ENCODE data around the gene CHST9. TPM values are rescaled to one million over a fixed set of nuclear protein-coding genes. Genes with fewer than 3 reads are reported as not detected.

Gene CHST9
- total and polyA plus RNA-seq, 4 donors: 0.42 to 6.4 (median 1.4) TPM

DNA sequence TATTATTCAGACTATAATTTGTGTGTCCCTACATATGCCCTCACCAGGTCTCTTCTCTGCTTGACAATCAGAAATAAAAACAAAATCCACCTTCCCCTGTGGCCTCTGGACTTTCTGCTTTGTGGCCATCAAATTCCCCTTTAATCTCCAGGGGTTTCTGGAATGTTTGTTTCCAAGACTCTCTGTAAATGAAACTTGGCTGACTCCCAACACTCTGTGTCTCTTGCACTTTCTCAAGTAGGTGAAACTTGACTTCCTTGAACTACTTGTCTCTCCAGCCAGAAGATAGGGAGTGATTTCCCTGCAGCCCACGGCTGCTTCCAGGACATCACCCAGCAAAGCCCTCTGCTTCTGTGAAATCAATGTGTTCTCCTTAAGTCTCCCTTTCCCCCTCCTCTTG lies 265.5 kb downstream of the CHST9 start (continued):
- TF ChIP-seq, protein P1, sequence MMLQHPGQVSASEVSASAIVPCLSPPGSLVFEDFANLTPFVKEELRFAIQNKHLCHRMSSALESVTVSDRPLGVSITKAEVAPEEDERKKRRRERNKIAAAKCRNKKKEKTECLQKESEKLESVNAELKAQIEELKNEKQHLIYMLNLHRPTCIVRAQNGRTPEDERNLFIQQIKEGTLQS (IDR thresholded peaks at IDR 0.05): no peak
- TF ChIP-seq SP1 (IDR thresholded peaks at IDR 0.05): no peak
- TF ChIP-seq TAF1 (conservative IDR thresholded peaks at IDR 0.05): no peak
- TF ChIP-seq, protein P2, sequence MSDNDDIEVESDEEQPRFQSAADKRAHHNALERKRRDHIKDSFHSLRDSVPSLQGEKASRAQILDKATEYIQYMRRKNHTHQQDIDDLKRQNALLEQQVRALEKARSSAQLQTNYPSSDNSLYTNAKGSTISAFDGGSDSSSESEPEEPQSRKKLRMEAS (IDR thresholded peaks at IDR 0.05): no peak

DNA sequence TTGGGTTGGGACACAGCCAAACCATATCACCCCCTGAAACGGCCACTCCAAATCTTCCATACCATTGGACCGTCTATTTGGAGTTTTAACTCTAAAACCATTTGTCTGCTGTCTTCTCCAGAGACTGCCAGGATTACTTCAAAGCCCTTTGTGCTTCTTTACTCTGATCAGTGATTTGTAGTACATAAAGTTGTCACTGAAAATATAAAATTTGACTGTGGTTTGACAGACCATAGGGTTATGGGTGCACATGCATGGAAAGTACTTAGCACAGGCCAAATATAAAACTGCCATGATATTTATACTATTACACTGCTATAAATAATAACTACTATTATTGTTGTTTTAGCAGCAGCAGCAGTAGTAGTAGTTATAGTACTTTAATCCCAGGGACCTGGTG lies 265.9 kb downstream of the CHST9 start:
- Histone ChIP-seq H3K9me3 (ENCODE audit: control insufficient read depth in 4 of 4, low read length in 3 of 4) (no peaks in the 10 kb centered on the region), H3K9ac (ENCODE audit: low read depth in 1 of 2, low read length in 2 of 2) (no peak overlapping the region), H3K36me3 (ENCODE audit: control insufficient read depth in 4 of 4, insufficient read depth in 3 of 4, low read depth in 1 of 4, low read length in 3 of 4) (no peaks in the 10 kb centered on the region), H3K27me3 (ENCODE audit: control insufficient read depth in 4 of 4, insufficient read depth in 4 of 4, low read length in 3 of 4) (no peaks in the 10 kb centered on the region), H3K4me3 (ENCODE audit: low read depth in 1 of 3, low read length in 3 of 3) (no peak overlapping the region), H3K27ac (ENCODE audit: low read depth in 1 of 2, low read length in 2 of 2) (no peak overlapping the region), H3K4me1 (ENCODE audit: control insufficient read depth in 4 of 4, insufficient read depth in 4 of 4, low read length in 3 of 4) (peaks cover 4 to 14% (median 12%) of the 10 kb centered on the region in 4 donors)
- TF ChIP-seq, protein P1 (IDR thresholded peaks at IDR 0.05): no peak
- TF ChIP-seq RXRA (IDR thresholded peaks at IDR 0.05) (no peak), RAD21 (IDR thresholded peaks at IDR 0.05) (no peak), FOXA1 (IDR thresholded peaks at IDR 0.05) (no peak), YY1 (IDR thresholded peaks at IDR 0.05) (no peak), JUND (IDR thresholded peaks at IDR 0.05) (no peak), EGR1 (IDR thresholded peaks at IDR 0.05; ENCODE audit: low read depth in 2 of 2) (no peak), FOXA2 (IDR thresholded peaks at IDR 0.05) (no peak), SP1 (IDR thresholded peaks at IDR 0.05) (no peak)
- TF ChIP-seq, protein P3, sequence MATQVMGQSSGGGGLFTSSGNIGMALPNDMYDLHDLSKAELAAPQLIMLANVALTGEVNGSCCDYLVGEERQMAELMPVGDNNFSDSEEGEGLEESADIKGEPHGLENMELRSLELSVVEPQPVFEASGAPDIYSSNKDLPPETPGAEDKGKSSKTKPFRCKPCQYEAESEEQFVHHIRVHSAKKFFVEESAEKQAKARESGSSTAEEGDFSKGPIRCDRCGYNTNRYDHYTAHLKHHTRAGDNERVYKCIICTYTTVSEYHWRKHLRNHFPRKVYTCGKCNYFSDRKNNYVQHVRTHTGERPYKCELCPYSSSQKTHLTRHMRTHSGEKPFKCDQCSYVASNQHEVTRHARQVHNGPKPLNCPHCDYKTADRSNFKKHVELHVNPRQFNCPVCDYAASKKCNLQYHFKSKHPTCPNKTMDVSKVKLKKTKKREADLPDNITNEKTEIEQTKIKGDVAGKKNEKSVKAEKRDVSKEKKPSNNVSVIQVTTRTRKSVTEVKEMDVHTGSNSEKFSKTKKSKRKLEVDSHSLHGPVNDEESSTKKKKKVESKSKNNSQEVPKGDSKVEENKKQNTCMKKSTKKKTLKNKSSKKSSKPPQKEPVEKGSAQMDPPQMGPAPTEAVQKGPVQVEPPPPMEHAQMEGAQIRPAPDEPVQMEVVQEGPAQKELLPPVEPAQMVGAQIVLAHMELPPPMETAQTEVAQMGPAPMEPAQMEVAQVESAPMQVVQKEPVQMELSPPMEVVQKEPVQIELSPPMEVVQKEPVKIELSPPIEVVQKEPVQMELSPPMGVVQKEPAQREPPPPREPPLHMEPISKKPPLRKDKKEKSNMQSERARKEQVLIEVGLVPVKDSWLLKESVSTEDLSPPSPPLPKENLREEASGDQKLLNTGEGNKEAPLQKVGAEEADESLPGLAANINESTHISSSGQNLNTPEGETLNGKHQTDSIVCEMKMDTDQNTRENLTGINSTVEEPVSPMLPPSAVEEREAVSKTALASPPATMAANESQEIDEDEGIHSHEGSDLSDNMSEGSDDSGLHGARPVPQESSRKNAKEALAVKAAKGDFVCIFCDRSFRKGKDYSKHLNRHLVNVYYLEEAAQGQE (IDR thresholded peaks at IDR 0.05): no peak
- WGBS: 80% methylated on average over 2 of the region's 2 CpGs
- DNase-seq (ENCODE audit: low spot score): no peak

DNA sequence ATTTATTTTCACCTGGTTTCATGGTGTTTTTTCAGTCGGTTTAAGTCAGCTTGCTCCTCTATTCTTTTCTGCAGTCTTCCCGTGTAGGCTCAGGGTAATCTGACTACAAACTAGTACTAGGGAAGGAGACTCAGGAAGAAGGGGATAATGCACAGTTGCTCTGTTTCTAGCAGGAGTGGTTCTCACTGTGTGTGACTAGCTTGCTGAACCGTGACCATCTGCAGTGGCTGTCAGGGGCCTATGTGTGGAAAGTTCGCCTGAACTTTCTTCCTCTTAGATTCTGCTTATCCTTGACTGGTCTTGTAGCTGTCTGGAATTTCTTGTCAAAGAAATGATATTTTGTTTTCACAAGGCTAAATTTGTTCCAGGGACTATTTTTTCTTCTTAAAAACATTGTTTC lies 273.3 kb downstream of the CHST9 start:
- no peak for DNase-seq (ENCODE audit: low spot score)
- Histone ChIP-seq H3K27me3 (ENCODE audit: control insufficient read depth in 4 of 4, insufficient read depth in 4 of 4, low read length in 3 of 4) (no peaks in the 10 kb centered on the region), H3K4me1 (ENCODE audit: control insufficient read depth in 4 of 4, insufficient read depth in 4 of 4, low read length in 3 of 4) (no peaks in the 10 kb centered on the region), H3K36me3 (ENCODE audit: control insufficient read depth in 4 of 4, insufficient read depth in 3 of 4, low read depth in 1 of 4, low read length in 3 of 4) (no peaks in the 10 kb centered on the region), H3K4me3 (ENCODE audit: low read depth in 1 of 3, low read length in 3 of 3) (no peak overlapping the region), H3K9me3 (ENCODE audit: control insufficient read depth in 4 of 4, low read length in 3 of 4) (no peaks in the 10 kb centered on the region), H3K27ac (ENCODE audit: low read depth in 1 of 2, low read length in 2 of 2) (no peak overlapping the region), H3K9ac (ENCODE audit: low read depth in 1 of 2, low read length in 2 of 2) (no peak overlapping the region)
- 78% methylated on average over 4 of the region's 4 CpGs for WGBS
- TF ChIP-seq, protein P2 (IDR thresholded peaks at IDR 0.05): no peak
- no peak for TF ChIP-seq GABPA (IDR thresholded peaks at IDR 0.05 in 1 of 2, conservative IDR thresholded peaks at IDR 0.05 in 1 of 2)
- no peak for TF ChIP-seq HNF4A (conservative IDR thresholded peaks at IDR 0.05)
- TF ChIP-seq, protein P3 (IDR thresholded peaks at IDR 0.05): no peak
- TF ChIP-seq TAF1 (conservative IDR thresholded peaks at IDR 0.05): no peak
- TF ChIP-seq YY1 (IDR thresholded peaks at IDR 0.05): no peak
- TF ChIP-seq FOXA1 (IDR thresholded peaks at IDR 0.05): no peak
- no peak for TF ChIP-seq NR2F2 (IDR thresholded peaks at IDR 0.05)
- no peak for TF ChIP-seq RAD21 (IDR thresholded peaks at IDR 0.05)
- TF ChIP-seq RXRA (IDR thresholded peaks at IDR 0.05): no peak
- TF ChIP-seq EGR1 (IDR thresholded peaks at IDR 0.05; ENCODE audit: low read depth in 2 of 2): no peak
- no peak for TF ChIP-seq HNF4G (IDR thresholded peaks at IDR 0.05)
- TF ChIP-seq, protein P4, sequence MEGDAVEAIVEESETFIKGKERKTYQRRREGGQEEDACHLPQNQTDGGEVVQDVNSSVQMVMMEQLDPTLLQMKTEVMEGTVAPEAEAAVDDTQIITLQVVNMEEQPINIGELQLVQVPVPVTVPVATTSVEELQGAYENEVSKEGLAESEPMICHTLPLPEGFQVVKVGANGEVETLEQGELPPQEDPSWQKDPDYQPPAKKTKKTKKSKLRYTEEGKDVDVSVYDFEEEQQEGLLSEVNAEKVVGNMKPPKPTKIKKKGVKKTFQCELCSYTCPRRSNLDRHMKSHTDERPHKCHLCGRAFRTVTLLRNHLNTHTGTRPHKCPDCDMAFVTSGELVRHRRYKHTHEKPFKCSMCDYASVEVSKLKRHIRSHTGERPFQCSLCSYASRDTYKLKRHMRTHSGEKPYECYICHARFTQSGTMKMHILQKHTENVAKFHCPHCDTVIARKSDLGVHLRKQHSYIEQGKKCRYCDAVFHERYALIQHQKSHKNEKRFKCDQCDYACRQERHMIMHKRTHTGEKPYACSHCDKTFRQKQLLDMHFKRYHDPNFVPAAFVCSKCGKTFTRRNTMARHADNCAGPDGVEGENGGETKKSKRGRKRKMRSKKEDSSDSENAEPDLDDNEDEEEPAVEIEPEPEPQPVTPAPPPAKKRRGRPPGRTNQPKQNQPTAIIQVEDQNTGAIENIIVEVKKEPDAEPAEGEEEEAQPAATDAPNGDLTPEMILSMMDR (IDR thresholded peaks at IDR 0.05; ENCODE audit: low read depth, low read length, missing input control): no peak
- no peak for TF ChIP-seq FOXA2 (IDR thresholded peaks at IDR 0.05)
- TF ChIP-seq SP1 (IDR thresholded peaks at IDR 0.05): no peak

Measured in liver (tissue), 9 donors.